Glomerular visceral epithelial cell (primary cell): Measurements from ENCODE around the gene IFITM1.
A peak's percentile ranks its signal among the peaks of the same experiment; 100 is the strongest.
"Not testable (repeated sequence)": the region's sequence is repeated elsewhere in the genome, so short reads cannot be mapped to it uniquely, and the experiment has no call there.

Source experiments
- DNase-seq: peaks from one replicate; pipeline ENCODE4 v3.0.0-alpha.2; 2016; ENCODE audit errors: extremely low spot score

The IFITM1 gene

GRCh38 chr11:308740-309665, 4.8 kb upstream of the IFITM1 start:
- not testable (repeated sequence) for DNase-seq

GRCh38 chr11:309979-310572, 3.8 kb upstream of the IFITM1 start:
- DNase-seq = peak; percentile 17

GRCh38 chr11:311013-311748, 2.7 kb upstream of the IFITM1 start:
- DNase-seq = not testable (repeated sequence)

- no peak for DNase-seq
Observed at GRCh38 chr11:312092-312816, 1.6 kb upstream of the IFITM1 start.

GRCh38 chr11:313304-313786, 495 bp upstream of the IFITM1 start:
- DNase-seq = no peak

- DNase-seq = peak; percentile 21
Observed at GRCh38 chr11:314554-314875, 675 bp downstream of the IFITM1 start.

GRCh38 chr11:315051-315481, 1.2 kb downstream of the IFITM1 start:
- DNase-seq = no peak

- no peak for DNase-seq
Observed at GRCh38 chr11:315516-315994, 1.7 kb downstream of the IFITM1 start.

- DNase-seq = no peak
Observed at GRCh38 chr11:316031-316701, 2.3 kb downstream of the IFITM1 start.

- no peak for DNase-seq
Observed at GRCh38 chr11:316891-317301, 3.1 kb downstream of the IFITM1 start.

GRCh38 chr11:317668-318404, 4.0 kb downstream of the IFITM1 start:
- not testable (repeated sequence) for DNase-seq

GRCh38 chr11:318405-319120, 4.7 kb downstream of the IFITM1 start:
- DNase-seq = not testable (repeated sequence)

- DNase-seq = not testable (repeated sequence)
Observed at GRCh38 chr11:319121-319887, 5.5 kb downstream of the IFITM1 start.

- not testable (repeated sequence) for DNase-seq
Observed at GRCh38 chr11:319888-320273, 6.0 kb downstream of the IFITM1 start.

- no peak for DNase-seq
Observed at GRCh38 chr11:324156-324555, 10.3 kb downstream of the IFITM1 start.

GRCh38 chr11:324593-325517, 11.0 kb downstream of the IFITM1 start:
- not testable (repeated sequence) for DNase-seq

- DNase-seq = no peak
Observed at GRCh38 chr11:325796-326591, 12.2 kb downstream of the IFITM1 start.
